GM23338 (cell line): ENCODE results near the gene TBKBP1. TPM values are rescaled to one million over a fixed set of nuclear protein-coding genes. Genes with fewer than 3 reads are reported as not detected.
A peak's percentile ranks its signal among the peaks of the same experiment; 100 is the strongest.

Source experiments
- ATAC-seq: fragments of 200-7000 bp; cut with Tn5 transposase; 3 replicates; pipeline ENCODE4 v1.9.1; 2020
- DNase-seq: peaks from one replicate; pipeline ENCODE4 v3.0.0-alpha.2; 2015; ENCODE audit warnings: low spot score
- H2AFZ ChIP-seq: fragments of 200-600 bp; sonication (generic); 2 replicates; pipeline ENCODE4 v1.8.0; 2016; ENCODE audit warnings: antibody characterized with exemption, mild to moderate bottlenecking, moderate library complexity
- H3F3A ChIP-seq: fragments of 200-600 bp; sonication (generic); replicated peaks from 2 replicates; pipeline ENCODE4 v1.8.0; 2017; ENCODE audit warnings: antibody characterized with exemption, mixed run types, low read depth
- H3K27ac ChIP-seq: fragments of 200-600 bp; sonication (generic); 2 replicates; pipeline ENCODE4 v1.6.1; 2016; ENCODE audit warnings: low read depth
- H3K27me3 ChIP-seq: fragments of 200-600 bp; sonication (generic); 2 replicates; pipeline ENCODE4 v1.8.0; 2016; ENCODE audit warnings: mild to moderate bottlenecking, mixed run types, moderate library complexity; ENCODE audit not compliant: insufficient read depth
- H3K36me3 ChIP-seq: fragments of 200-600 bp; sonication (generic); 2 replicates; pipeline ENCODE4 v1.8.0; 2016; ENCODE audit warnings: mild to moderate bottlenecking; ENCODE audit not compliant: insufficient read depth
- H3K4me1 ChIP-seq: fragments of 200-600 bp; sonication (generic); 2 replicates; pipeline ENCODE4 v1.8.0; 2016; ENCODE audit warnings: mild to moderate bottlenecking, moderate library complexity; ENCODE audit not compliant: insufficient read depth
- H3K4me2 ChIP-seq: fragments of 200-600 bp; sonication (generic); 2 replicates; pipeline ENCODE4 v1.7.1; 2017; ENCODE audit warnings: mixed run types
- H3K4me3 ChIP-seq: fragments of 200-600 bp; sonication (generic); 2 replicates; pipeline ENCODE4 v1.6.1; 2016; ENCODE audit warnings: mixed run types
- H3K79me2 ChIP-seq: fragments of 200-600 bp; sonication (generic); replicated peaks from 2 replicates; pipeline ENCODE4 v1.8.0; 2017; ENCODE audit warnings: mild to moderate bottlenecking; ENCODE audit not compliant: insufficient read depth
- H3K9me2 ChIP-seq: fragments of 200-600 bp; sonication (generic); 2 replicates; pipeline ENCODE4 v1.8.0; 2017; ENCODE audit not compliant: insufficient read depth
- H4K20me1 ChIP-seq: fragments of 200-600 bp; sonication (generic); replicated peaks from 2 replicates; pipeline ENCODE4 v1.8.0; 2017; ENCODE audit warnings: mild to moderate bottlenecking; ENCODE audit not compliant: insufficient read depth
- H3K27ac Mint-ChIP-seq: 2 replicates; pipeline ENCODE4 v1.8.0; 2020; ENCODE audit warnings: inconsistent platforms, mild to moderate bottlenecking, moderate library complexity, mixed read lengths
- H3K27me3 Mint-ChIP-seq: 3 replicates; pipeline ENCODE4 v1.8.0; 2022; ENCODE audit warnings: low read depth, mild to moderate bottlenecking, moderate library complexity, mixed read lengths, inconsistent platforms; ENCODE audit not compliant: insufficient read depth, poor library complexity
- H3K36me3 Mint-ChIP-seq: 3 replicates; pipeline ENCODE4 v1.8.0; 2021; ENCODE audit warnings: low read depth, mild to moderate bottlenecking, inconsistent platforms, moderate library complexity, mixed read lengths
- H3K4me1 Mint-ChIP-seq: 3 replicates; pipeline ENCODE4 v1.8.0; 2020; ENCODE audit warnings: mild to moderate bottlenecking, inconsistent platforms, mixed read lengths
- H3K4me3 Mint-ChIP-seq: 3 replicates; pipeline ENCODE4 v1.8.0; 2021; ENCODE audit warnings: moderate library complexity, mild to moderate bottlenecking, inconsistent platforms, mixed read lengths
- H3K9me3 Mint-ChIP-seq: 3 replicates; pipeline ENCODE4 v1.8.0; 2020; ENCODE audit warnings: moderate library complexity, mild to moderate bottlenecking, inconsistent platforms, mixed read lengths
- CREB1 ChIP-seq: fragments of 250-450 bp; sonication (Bioruptor Pico); IDR thresholded peaks from 2 replicates; pipeline ENCODE4 v1.5.0; 2020; ENCODE audit warnings: low read depth, mild to moderate bottlenecking, moderate library complexity
- EZH2 ChIP-seq: fragments of 200-600 bp; sonication (generic); IDR thresholded peaks from one replicate; pipeline ENCODE4 v1.8.0; 2017; ENCODE audit warnings: antibody characterized with exemption, mild to moderate bottlenecking, low read depth; ENCODE audit not compliant: unreplicated experiment
- JUNB ChIP-seq: IDR thresholded peaks from one replicate; pipeline ENCODE4 v1.6.1; 2016; ENCODE audit warnings: antibody characterized with exemption; ENCODE audit not compliant: unreplicated experiment
- POLR2AphosphoS5 ChIP-seq: IDR thresholded peaks from 2 replicates; pipeline ENCODE4 v1.6.1; 2016; ENCODE audit warnings: antibody characterized with exemption, low read depth
- STAT1 ChIP-seq: IDR thresholded peaks from one replicate; pipeline ENCODE4 v1.6.1; 2016; ENCODE audit warnings: antibody characterized with exemption; ENCODE audit not compliant: unreplicated experiment
- ZNF331 ChIP-seq: fragments of 250-450 bp; sonication (Bioruptor Pico); IDR thresholded peaks from 2 replicates; pipeline ENCODE4 v1.5.0; 2020; ENCODE audit warnings: low read depth, mild to moderate bottlenecking, moderate library complexity
- polyA plus RNA-seq: library from polyadenylated mRNA; unstranded; fragments of >200 nt; fragmentation: Nextera tagmentation; extraction: Ambion mirVana; gene quantifications from 2 replicates; pipeline ENCODE4 v1.2.1, GENCODE V29; 2016
- total RNA-seq: library from RNA; depleted of rRNA; stranded (reverse); fragments of >200 nt; shearing (Covaris generic); gene quantifications from 2 replicates; pipeline ENCODE4 v1.2.3, GENCODE V29; 2014
- TF ChIP-seq, protein P1 (sequence below): IDR thresholded peaks from 2 replicates; pipeline ENCODE4 v1.6.1; 2016; ENCODE audit warnings: antibody characterized with exemption
- TF ChIP-seq, protein P2 (sequence below), 2 experiments: fragments of 200-600 bp in 1 of 2; sonication (generic) in 1 of 2; conservative IDR thresholded peaks; 2 replicates each; pipeline versions ENCODE4 v1.5.1 to v1.6.1; 2016 to 2017; ENCODE audit warnings: antibody characterized with exemption in 2 of 2, low read depth in 2 of 2, mild to moderate bottlenecking in 2 of 2, moderate library complexity in 1 of 2

TBKBP1 gene
- total and polyA plus RNA-seq, 2 experiments from 2014 or later = 2.5 to 12.1 TPM

GRCh38 chr17:47732399-47733046 lies 38.6 kb downstream of the TBKBP1 start (continued):
- no peak for TF ChIP-seq EZH2
- no peak for TF ChIP-seq CREB1 (CRISPR knock-in tag)
- TF ChIP-seq STAT1 = no peak
- TF ChIP-seq, protein P1, sequence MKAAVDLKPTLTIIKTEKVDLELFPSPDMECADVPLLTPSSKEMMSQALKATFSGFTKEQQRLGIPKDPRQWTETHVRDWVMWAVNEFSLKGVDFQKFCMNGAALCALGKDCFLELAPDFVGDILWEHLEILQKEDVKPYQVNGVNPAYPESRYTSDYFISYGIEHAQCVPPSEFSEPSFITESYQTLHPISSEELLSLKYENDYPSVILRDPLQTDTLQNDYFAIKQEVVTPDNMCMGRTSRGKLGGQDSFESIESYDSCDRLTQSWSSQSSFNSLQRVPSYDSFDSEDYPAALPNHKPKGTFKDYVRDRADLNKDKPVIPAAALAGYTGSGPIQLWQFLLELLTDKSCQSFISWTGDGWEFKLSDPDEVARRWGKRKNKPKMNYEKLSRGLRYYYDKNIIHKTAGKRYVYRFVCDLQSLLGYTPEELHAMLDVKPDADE = no peak
- no peak for TF ChIP-seq POLR2AphosphoS5

DNA sequence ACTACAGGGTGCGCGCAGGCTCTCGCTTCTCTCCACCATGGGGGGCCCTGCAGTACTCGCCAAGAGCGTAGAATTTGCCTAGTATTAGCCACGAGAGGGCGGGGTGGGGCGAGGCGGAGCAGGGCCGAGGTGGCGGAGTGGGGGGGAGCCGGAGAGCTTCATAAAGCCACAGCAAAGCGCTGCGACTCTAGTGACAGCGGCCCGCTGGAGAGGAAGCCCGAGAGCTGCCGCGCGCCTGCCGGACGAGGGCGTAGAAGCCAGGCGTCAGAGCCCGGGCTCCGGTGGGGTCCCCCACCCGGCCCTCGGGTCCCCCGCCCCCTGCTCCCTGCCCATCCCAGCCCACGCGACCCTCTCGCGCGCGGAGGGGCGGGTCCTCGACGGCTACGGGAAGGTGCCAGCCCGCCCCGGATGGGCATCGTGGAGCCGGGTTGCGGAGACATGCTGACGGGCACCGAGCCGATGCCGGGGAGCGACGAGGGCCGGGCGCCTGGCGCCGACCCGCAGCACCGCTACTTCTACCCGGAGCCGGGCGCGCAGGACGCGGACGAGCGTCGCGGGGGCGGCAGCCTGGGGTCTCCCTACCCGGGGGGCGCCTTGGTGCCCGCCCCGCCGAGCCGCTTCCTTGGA lies 39.2 kb downstream of the TBKBP1 start, which contains the start of gene TBX21:
TSS of gene TBX21 (plus strand) at position 190 of the 627 bp plus-strand sequence. CDS start at position 409, 219 bp downstream.
- H4K20me1 ChIP-seq = no peaks in the 10 kb centered on the region
- H3K27me3 ChIP-seq = peaks cover 83% of the 10 kb centered on the region
- H3K4me3 ChIP-seq = peak within 1 kb of the TSS; percentile 63
- H3K4me2 ChIP-seq = peak within 1 kb of the TSS; percentile 91
- H3K9me2 ChIP-seq = no peaks in the 10 kb centered on the region
- 0 out of 2 replicates have a peak, but pooled peaks cover 6% of the 10 kb centered on the region for H3F3A ChIP-seq
- H3K36me3 ChIP-seq = no peaks in the 10 kb centered on the region
- peaks cover 6% of the 10 kb centered on the region; the same call in 1 of the 2 replicates for H3K4me1 ChIP-seq
- H2AFZ ChIP-seq = peak within 1 kb of the TSS; percentile 98
- no peak for TF ChIP-seq ZNF331 (CRISPR knock-in tag)
- TF ChIP-seq, protein P2, sequence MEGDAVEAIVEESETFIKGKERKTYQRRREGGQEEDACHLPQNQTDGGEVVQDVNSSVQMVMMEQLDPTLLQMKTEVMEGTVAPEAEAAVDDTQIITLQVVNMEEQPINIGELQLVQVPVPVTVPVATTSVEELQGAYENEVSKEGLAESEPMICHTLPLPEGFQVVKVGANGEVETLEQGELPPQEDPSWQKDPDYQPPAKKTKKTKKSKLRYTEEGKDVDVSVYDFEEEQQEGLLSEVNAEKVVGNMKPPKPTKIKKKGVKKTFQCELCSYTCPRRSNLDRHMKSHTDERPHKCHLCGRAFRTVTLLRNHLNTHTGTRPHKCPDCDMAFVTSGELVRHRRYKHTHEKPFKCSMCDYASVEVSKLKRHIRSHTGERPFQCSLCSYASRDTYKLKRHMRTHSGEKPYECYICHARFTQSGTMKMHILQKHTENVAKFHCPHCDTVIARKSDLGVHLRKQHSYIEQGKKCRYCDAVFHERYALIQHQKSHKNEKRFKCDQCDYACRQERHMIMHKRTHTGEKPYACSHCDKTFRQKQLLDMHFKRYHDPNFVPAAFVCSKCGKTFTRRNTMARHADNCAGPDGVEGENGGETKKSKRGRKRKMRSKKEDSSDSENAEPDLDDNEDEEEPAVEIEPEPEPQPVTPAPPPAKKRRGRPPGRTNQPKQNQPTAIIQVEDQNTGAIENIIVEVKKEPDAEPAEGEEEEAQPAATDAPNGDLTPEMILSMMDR (conservative IDR thresholded peaks at IDR 0.05; ENCODE audit: low read depth in 2 of 2) = peak; percentile 26 to 39
- peak; percentile 10 for TF ChIP-seq EZH2
- TF ChIP-seq, protein P1 = no peak
- TF ChIP-seq JUNB = no peak
- Mint-ChIP-seq H3K9me3 (no peaks in the 10 kb centered on the region), H3K4me1 (peaks cover 5% of the 10 kb centered on the region), H3K36me3 (no peaks in the 10 kb centered on the region; the same call in 2 of the 3 replicates), H3K4me3 (peak within 1 kb of the TSS; percentile 76), H3K27ac (no peak within 1 kb of the TSS), H3K27me3 (peaks cover 60% of the 10 kb centered on the region)
- DNase-seq = peak; percentile 90
- peak; percentile 76 for ATAC-seq
- H3K27ac ChIP-seq = no peak within 1 kb of the TSS
- no peaks in the 10 kb centered on the region for H3K79me2 ChIP-seq
